GM19351 (cell line): ENCODE measurements around the gene PRKCE.

Source experiments
- ATAC-seq: cut with Tn5 transposase; IDR thresholded peaks from one replicate; pipeline ENCODE4 v1.9.1; 2021; ENCODE audit warnings: mild to moderate bottlenecking, moderate library complexity; ENCODE audit not compliant: unreplicated experiment

PRKCE gene

DNA sequence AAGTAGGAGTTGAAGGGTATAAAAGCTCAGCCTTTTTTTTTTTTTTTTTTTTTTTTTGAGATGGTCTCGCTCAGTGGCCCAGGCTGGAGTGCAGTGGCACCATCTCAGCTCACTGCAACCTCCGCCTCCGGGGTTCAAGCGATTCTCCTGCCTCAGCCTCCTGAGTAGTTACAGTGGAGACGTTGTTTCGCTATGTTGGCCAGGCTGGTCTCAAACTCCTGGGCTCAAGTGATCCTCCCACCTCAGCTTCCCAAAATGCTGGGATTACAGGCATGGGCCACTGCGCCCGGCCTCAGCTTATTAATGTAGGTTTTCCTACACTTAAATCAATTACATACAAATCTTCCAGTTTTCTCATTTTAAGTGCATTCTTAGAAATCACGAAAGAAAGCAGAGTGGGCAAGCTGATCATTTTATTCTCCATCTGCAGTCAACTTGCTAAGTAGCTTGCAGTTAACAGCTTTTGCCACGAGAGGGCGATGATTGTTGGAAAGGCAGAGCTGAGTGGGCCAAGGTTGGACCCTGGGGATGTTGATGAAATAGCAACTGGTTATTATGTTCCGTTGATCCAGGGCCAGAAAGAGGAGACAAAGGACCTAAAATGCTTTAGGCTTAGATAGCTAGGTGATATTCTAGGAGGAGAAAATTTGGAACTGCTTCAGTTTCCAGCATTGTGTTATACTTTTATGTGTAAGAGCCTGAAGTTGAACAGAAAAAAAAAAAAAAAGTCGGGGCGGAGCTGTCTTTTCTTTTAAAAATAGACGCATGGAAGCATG, 411.4 kb downstream of the PRKCE start:
- ATAC-seq, result no peak

DNA sequence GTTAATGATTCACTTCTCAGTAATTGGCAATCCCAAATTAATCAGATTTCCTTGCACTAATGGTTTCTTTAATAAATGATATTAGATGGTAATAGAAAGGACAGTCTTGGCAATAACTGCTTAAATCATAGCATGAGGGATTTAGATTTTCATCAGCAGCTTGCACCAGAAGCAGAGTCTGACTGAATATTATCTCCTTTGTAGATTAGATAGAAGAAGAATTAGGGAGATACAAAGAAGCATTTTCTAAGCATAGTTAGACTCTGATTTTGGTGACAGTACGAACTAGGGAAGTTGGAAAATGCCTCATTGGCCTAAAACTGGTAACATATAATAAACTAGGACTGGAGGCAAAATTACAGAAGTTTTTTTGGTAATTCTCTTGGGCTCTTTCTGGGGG, 412.9 kb downstream of the PRKCE start:
- ATAC-seq, result no peak

DNA sequence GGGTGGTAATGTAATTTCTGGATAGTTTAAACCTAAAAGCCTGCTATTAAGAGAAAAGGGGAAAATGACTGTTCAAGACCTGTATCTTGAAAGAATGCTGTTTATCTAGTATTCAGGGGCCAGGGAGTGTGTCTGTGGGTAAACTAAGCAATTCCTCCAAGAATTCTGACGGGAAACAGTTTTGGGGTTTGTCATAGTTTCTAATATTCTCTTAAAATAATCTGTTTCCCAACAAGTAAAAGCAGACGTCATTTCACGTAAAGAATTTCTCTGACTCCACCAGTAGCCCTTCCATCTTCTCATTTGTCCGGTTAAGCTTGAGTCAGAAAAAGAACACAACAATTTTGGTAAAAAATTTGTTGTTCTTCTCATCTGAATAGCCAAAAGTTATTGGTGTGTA, 413.7 kb downstream of the PRKCE start:
- ATAC-seq, result no peak

DNA sequence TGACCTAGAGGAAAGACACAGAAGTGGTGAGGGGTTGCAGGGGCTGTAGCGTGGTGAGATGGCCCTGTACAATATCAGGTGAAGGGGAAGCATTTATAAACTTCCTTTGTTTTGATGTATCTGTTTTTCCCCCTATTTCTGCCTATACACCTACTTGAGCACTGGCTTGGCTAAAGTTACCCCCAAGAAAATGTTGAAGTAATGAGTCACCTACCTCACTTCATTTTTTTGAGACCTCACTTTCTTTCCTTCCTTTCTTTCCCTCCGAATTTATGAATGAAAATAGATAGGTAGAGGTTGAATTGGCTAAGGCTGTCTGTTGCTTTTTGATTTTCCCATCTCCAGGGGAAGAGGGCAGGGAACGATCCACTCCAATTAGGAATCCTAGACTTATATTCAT, 414.6 kb downstream of the PRKCE start:
- ATAC-seq, result no peak

DNA sequence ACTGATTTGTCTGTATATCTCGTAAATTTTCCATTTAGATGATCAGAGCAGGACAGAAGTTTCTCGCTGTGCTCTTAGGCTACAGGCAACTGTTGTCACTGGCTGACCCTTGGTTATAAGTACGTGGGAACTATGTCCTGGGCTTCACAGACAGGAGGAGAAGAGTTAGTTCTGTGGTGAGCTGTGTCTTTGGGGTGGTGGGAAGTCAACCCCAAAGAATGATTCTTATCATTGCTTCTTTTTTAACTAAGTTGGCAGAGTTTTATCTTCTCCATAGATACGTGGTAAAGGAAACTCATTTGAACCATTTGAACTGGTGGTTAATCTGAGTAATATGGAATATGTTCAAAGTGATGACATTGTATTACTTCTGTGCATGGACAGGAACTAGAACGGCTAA, 415.1 kb downstream of the PRKCE start:
- ATAC-seq, result no peak

DNA sequence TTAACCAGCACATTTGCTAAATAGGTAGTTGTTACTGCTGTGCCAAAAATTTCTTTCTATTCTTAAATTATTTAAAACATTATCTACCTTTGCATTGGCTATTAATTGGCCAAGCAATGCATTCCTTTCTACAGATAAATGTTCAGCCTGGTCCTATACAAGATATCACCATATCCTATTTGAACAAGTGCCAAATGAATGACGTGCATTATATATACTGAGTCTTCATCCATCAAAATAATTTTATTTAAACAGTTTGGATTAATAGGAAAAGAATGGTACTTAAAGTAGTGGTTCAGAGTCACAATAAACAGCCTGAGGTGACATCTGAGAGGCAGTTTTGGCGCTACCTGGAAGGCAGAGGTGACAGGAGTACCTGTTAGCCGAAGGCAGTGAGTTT, 415.6 kb downstream of the PRKCE start:
- no peak for ATAC-seq

DNA sequence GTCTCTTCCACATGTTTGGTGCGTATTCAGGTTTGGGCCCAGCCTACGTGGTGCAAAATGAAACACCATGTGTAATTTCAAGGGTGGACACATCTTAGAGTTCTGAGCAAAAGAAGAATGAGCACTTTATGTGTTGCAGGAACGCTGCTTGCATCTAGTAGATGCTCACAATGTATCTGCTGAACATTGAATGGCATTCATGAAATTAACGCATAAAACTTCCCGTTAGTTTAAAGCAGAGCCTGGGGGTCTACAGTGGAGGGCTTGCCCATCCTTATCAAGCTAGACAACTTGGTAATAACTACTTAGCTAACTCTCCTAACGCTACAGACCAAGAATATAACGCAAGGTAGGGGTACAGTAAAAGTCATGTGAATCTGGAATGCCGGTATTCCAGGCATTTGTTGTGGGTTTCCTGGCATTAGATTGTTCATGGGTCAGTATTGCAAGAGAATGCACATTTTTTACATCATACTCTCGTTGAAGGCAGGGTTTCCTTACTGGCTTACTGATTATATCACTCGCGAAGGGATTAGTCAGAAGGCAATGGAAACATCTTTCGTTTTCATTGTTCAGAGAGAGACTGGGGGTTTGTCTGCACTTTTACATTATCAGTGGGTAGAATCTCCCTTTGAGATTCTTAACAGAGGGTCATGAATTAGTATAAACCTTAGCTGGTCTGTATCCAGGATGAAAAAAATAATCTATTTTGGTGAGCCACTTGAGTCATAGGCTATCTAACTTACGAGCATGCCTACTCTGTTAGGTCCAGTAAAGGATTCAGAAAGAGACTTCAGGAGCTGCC, 416.2 kb downstream of the PRKCE start:
- no peak for ATAC-seq

DNA sequence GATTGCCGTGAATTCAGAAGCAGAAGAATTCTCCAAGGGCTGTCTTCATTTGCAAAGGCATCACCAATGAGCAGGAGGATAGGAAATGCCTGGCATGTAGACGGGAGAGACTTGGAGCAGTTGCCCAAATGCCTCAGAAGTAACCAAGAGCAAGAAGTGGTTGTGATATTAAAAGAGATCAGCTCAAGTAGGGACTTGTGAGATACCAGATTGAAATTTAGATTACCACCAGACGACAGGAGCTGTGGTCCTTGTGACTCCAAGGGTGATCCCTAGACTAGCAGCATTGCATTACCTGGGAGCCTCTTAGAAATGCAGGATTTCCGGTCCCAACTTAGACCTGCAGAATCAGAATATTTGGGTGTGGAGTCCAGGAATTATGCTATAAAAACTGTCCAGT, 417.2 kb downstream of the PRKCE start:
- no peak for ATAC-seq

DNA sequence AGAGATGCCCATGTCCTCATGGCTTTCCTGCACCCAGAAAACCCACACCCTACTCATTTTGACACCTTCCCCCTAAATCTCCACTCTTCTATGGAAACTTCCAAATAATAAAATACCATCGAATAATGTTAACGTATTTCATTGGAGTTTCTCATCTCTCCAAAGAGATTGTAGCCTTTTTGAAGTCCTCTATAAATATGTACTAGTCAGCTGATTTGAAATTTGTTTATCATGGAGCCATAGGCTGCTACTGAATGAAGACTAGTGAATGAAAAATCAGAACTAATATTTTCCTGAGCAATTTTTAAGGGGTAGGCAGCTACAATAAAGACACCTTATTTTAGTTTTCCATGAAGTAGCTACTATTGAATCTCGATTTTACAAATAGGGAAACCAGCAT, 419.6 kb downstream of the PRKCE start:
- ATAC-seq, result no peak

DNA sequence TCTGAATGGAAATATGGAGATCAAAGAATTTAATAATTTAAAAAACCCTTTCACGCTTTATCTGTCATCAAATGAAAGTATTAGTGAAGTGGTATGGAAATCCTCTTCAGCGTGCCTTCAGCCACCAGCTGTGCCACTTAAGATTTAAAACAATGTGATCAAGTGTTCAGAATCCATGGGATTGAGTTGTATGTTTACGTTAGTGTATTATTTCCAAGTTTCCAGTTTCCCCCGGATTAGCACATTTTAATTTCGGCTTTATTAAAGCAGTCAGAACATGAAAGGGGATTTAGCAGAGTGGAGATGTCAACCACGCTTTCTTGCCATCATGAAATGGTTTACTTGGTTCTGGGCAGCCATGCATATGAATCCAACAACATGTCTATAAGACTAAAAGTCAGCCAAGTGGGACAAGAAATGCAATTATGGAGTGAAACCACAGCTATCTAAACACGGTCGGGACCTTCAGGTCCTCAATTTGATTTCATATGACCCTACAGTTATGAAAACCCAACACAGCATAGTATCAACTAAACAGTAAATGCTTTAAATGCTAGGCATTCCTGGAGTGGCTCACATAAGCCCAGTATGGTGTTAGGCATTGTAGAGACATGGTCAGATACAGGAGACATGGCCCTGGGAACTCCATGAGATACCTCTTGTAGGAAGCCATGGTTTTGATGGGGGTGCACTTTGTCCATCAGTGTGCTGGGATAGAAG, 420.8 kb downstream of the PRKCE start:
- ATAC-seq, result no peak

DNA sequence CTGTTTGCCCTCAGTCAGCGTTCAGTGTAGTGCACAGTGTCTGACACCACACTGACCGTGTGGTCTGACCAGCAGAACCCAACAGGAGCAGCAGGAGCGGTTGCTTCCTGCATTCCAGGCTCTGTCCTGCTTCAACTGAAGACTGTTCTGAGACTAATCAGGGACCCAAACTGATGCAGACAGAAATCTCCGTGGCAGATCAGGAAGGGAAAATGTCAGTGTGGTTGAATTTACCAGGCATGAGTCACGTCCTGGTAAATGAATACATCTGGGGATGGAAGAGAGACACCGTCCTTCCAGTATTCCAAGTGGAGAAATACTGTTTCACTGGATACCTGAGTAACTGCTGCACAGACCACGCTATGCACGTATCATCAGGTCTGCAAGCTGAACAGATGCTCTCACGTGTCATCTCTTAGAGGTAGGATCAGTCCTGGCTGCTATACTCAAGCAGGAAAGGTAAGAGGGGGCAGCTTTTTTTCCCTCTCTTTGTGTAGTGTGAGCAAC, 422.1 kb downstream of the PRKCE start:
- ATAC-seq, result no peak

DNA sequence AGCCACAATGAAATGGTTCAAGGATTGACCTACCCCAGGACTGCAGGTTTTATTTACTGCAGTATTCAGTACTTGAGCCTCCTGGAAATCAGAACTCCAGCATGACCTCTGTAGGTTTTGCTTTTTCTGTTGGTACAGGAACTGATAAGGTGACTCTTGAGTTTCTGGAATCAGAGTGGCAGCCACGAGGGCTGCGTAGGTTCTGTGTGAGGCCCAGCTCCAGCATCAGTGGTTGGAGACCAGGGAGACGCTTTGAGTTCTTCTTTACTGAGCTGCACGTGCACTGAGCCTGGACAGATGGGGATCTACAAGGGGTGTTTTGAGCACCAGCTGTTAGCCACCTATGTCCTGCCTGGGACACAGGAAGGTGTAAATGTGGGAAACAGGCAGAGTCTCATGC, 423.0 kb downstream of the PRKCE start:
- no peak for ATAC-seq

DNA sequence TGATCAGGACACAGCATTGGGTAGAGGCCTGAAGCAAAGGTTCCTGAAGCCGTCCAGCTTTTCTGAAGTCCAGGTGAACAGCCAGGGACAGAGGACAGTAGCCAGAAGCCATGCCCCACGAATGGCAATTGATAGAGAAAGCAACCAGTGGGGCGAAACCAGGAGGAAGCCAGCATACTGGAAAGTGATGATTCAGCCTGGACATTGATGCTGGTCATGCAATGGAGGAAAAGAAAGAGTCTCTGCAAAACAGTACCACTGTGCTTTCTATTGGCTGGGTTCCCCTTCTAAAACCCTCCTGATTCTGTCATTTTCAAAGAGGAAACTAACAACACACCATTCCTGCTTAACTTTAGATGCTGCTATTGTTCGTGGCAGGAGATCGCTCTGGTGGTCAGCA, 424.4 kb downstream of the PRKCE start:
- no peak for ATAC-seq

DNA sequence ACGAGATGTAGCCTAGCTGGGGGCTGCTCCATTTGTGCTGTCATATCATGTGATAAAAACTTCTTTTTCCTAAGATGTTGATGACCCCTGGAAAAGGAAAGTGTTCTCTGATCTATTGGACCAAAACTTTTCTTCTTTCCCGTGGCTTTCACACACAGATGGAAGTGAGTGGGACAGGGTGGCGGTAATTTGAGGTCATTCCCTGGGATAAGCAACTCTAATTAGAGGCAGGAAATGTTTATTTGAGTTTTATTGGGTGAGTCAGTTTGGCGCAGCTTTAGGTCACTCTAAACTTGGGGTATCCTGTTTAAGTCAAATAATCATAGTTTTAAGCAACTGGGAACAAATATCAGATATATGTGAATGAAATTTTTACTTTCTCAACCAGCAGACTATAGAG, 424.8 kb downstream of the PRKCE start:
- ATAC-seq, result no peak

DNA sequence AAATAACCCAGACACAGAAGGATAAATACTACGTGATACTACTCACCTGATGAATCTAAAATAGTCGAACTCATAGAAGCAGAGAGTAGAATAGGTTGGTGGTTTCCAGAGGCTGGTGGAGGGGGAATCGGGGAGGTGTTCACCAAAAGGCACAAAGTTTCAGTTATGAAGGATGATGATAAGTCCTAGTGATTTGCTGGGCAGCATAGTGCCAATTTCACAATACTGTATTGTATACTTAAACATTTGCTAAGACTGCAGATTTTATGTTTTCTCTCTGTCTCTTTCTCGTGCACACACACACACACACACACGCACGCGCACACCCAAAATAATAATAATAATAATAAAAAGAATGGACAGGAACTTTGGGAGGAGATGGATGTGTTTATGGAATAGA, 425.4 kb downstream of the PRKCE start:
- no peak for ATAC-seq

DNA sequence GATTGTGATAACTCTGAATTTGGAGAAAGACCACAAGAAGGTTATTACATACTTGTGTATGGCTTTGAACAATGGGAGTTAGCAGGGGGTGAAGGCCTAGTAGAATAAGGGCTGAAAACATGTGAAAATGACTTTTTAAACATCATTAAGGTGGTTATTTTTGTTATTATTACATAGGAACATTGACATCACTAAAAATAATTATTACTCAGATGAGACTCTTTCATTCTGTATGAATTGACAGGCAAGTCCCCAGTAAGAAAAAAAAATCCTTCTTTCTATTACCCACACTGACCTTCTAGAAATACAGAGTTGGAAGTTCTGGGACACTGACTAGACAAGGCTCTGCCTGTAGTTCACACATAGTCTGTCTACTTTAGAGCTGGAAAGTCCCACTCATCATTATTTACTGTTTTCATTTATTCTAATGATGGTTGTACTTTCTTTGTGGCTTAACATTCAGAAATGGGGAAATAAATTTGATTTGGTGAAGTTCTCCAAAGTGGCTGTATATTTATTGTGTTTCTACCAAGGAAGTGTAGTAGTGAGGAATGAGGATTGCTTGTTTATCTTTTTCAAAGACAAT, 426.1 kb downstream of the PRKCE start:
- ATAC-seq, result no peak

DNA sequence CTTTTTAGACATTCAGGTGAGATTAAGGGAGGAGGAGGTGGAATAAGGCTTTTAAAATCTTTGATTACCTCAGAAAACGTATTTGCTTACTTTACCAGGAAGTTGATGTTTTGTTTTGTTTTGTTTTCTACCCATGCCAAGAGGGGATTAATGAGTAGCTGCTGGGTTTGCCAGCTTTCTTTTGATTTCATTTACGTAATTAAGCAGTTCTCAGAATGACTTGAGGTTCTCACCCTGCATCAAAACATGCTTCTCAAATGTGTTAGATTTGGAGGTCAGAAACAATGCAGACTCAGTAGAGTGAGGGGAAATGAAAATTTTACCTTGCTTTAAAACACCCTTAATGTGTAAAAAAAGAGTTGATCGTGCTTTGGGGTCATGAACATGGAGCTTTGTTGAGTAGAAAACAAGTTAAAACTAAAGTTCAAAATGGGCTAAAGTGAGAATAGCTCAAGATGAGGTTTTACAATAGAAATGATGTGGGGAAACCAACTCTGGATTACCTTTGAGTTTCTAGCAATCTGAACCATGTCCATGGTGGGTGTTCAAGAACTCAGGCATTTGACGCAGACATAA, 428.6 kb downstream of the PRKCE start:
- ATAC-seq, result no peak

DNA sequence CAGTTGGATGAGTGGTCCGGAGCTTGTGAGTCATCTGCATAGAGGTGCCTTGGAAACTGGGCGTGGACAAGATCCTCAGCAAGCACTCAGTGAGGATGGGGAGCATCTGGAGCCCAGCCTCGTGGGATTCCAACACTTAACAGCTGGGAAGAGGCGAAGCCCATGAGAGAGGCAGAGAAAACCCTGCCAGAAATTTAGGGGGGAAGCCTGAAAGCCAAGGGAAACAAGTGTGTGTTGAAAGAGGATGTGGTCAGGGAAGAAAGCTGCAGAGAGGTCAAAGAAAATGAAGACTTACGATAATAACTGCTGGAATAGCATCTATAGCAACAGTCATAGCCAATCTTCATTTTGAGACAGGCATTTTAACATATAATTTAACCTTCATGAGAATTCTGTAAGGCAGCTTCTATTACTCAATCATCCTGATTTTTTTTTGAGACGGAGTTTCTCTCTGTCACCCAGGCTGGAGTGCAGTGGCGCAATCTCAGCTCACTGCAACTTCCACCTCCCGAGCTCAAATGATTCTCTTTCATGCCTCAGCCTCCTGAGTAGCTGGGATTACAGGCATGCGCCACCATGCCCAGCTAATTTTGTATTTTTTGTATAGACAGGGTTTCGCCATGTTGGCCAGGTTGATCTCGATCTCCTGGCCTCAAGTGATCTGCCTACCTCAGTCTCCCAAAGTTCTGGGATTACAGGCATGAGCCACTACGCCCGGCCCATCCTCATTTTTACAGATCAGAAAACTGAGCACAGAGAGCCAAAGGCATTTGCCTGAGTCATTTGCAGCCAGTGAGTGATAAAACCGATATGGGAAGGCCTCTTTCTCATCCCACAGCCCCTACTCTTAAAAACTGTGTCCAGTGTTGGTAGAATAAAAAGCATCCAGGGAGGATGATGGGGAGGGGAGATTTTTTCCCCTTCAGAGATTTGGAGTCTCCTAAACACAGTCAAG, 431.3 kb downstream of the PRKCE start:
- ATAC-seq, result no peak

DNA sequence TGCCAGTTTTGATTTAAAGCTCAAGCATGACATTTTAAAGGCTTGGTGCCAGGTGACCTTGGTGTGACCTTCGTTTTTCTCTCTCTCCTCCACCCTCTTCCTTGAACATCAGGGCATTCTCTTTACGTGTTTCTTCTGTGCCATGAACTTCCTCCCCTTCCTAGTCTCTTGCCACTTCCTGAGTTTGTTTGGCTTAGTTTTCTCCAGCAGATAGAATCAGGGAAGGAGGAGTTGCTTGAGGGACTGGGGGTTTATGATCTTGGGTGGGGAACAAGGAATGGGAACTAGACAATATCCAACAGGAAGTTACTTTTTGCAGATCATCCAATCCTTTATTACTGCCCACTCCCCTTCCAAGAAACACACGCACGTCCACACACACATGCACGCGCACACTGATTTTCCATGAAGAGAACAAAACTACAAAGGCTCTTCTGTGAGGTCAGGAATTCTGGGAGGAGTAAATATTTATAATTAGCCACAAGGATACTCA, 435.1 kb downstream of the PRKCE start:
- ATAC-seq, result no peak

DNA sequence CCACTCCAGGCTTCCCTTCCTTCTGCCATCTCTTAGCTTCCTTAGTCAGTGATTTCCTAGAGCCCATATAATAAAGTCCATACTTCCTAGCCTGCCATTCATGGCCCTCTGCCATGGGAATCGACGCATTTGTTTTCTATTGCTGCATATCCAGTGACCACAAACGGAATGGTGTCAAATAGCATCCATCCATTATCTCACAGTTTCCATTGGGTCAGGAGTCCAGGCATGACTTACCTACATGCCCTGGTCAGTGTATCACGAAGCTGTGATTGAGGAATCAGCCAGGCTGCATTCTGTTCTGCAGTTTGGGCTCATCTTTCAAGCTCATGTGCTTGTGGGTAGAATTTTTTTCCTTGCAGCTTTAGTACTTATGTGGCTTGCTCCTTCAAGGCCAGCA, 436.0 kb downstream of the PRKCE start:
- ATAC-seq, result no peak
